Mesothelial cell of epicardium (in vitro differentiated cells): ENCODE results near the gene KDM5B. TPM values are rescaled to one million over a fixed set of nuclear protein-coding genes. Genes with fewer than 3 reads are reported as not detected.
A peak's percentile ranks its signal among the peaks of the same experiment; 100 is the strongest.

ENCODE experiments used
- DNase-seq, 2 experiments: peaks; one replicate each; pipeline ENCODE4 v3.0.0; 2021; ENCODE audit warnings: low spot score in 2 of 2; ENCODE audit not compliant: unreplicated experiment in 2 of 2
- H3K27ac Mint-ChIP-seq: 2 replicates; pipeline ENCODE4 v1.8.0; 2021; ENCODE audit warnings: mixed read lengths
- H3K27me3 Mint-ChIP-seq: 2 replicates; pipeline ENCODE4 v1.8.0; 2021; ENCODE audit warnings: low read depth, mixed read lengths
- H3K36me3 Mint-ChIP-seq: 2 replicates; pipeline ENCODE4 v1.8.0; 2021; ENCODE audit warnings: mixed read lengths
- H3K4me1 Mint-ChIP-seq: 2 replicates; pipeline ENCODE4 v1.8.0; 2021; ENCODE audit warnings: mixed read lengths
- H3K4me3 Mint-ChIP-seq: 2 replicates; pipeline ENCODE4 v1.8.0; 2021; ENCODE audit warnings: mild to moderate bottlenecking, moderate library complexity, mixed read lengths
- H3K9me3 Mint-ChIP-seq: 2 replicates; pipeline ENCODE4 v1.8.0; 2021; ENCODE audit warnings: mixed read lengths
- CTCF ChIP-seq: fragments of 200-600 bp; sonication (generic); IDR thresholded peaks from one replicate; pipeline ENCODE4 v1.5.0; 2021; ENCODE audit warnings: antibody characterized with exemption; ENCODE audit not compliant: unreplicated experiment
- total RNA-seq: library from RNA; stranded (reverse); gene quantifications from 3 replicates; pipeline ENCODE4 v1.2.1, GENCODE V29; 2021

Gene KDM5B
- total RNA-seq, 1 donor from 2014 or later = 265 TPM

DNA sequence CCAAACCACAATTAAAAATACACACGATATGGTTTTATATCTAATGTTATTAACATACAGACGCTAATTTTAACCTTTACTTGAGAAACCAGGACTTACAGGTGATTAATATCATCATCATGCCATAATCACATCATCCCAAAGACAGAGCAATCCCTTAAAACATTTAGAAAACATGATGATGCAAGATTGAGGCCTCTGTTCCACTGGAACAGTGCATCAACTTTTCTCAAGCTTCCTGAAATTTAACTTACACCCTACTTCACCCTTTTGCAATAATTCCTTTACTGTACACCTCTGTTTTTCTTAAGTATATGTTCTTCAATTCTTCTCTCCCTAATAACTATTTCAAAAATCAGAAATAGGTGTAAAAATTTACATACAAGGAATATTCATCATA lies 38.1 kb downstream of the KDM5B start:
- H3K27me3 Mint-ChIP-seq = no peaks in the 10 kb centered on the region
- H3K4me3 Mint-ChIP-seq = no peak overlapping the region
- H3K4me1 Mint-ChIP-seq = no peaks in the 10 kb centered on the region
- no peak for TF ChIP-seq CTCF
- H3K36me3 Mint-ChIP-seq = peaks cover 46% of the 10 kb centered on the region
- no peak for DNase-seq
- H3K9me3 Mint-ChIP-seq = no peaks in the 10 kb centered on the region
- no peak overlapping the region for H3K27ac Mint-ChIP-seq

DNA sequence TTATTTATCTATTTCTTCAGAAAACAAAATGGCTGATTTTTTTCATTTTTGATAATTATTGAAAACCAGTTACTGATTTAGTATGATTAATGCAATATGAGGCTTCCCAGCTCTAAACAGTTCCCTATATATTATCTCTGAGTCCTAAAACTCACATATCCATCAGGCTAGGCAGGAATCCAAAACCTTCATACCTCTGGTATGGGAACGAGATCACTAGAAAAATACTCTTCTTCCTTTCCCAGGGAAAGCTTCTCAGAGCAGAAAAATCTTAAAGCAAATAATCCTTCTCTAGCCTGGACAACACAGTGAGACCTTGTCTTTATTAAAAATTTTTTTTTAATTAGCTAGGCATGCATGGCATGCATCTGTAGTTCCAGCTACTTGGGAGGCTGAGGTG lies 42.5 kb downstream of the KDM5B start:
- DNase-seq = no peak
- no peak for TF ChIP-seq CTCF
- H3K9me3 Mint-ChIP-seq = no peaks in the 10 kb centered on the region
- no peaks in the 10 kb centered on the region for H3K27me3 Mint-ChIP-seq
- H3K4me3 Mint-ChIP-seq = no peak overlapping the region
- no peak overlapping the region for H3K27ac Mint-ChIP-seq
- no peaks in the 10 kb centered on the region for H3K4me1 Mint-ChIP-seq
- H3K36me3 Mint-ChIP-seq = peaks cover 46% of the 10 kb centered on the region

GRCh38 chr1:202762019-202762418 lies 46.2 kb downstream of the KDM5B start:
- DNase-seq = no peak
- Mint-ChIP-seq H3K27ac (peak overlapping the region; percentile 74), H3K4me3 (no peak overlapping the region), H3K27me3 (no peaks in the 10 kb centered on the region), H3K4me1 (no peaks in the 10 kb centered on the region), H3K9me3 (no peaks in the 10 kb centered on the region), H3K36me3 (peaks cover 50% of the 10 kb centered on the region)
- TF ChIP-seq CTCF = no peak

GRCh38 chr1:202760589-202760988 lies 47.6 kb downstream of the KDM5B start:
- no peaks in the 10 kb centered on the region for H3K4me1 Mint-ChIP-seq
- H3K27ac Mint-ChIP-seq = no peak overlapping the region
- H3K27me3 Mint-ChIP-seq = no peaks in the 10 kb centered on the region
- H3K4me3 Mint-ChIP-seq = no peak overlapping the region
- no peak for TF ChIP-seq CTCF
- peaks cover 53% of the 10 kb centered on the region for H3K36me3 Mint-ChIP-seq
- no peaks in the 10 kb centered on the region for H3K9me3 Mint-ChIP-seq
- no peak for DNase-seq

DNA sequence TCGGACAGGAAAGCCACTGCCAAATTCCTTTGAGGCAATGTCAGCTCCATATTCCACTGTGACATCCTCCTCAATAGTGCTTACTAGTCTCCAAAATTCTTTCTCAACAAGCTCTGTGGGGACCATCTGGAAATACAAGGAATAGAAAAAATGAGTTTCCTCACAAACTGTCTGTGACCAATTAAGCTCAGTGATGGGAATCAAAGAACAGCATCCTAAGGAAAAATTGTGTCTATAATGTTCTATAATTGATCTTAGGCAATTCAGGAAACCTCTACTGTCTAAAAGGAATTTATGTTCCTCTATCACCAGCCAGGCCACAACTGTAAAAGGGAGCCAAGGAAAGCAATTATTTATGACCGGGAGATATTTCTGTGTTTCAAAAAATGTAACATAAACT lies 51.8 kb downstream of the KDM5B start:
- Mint-ChIP-seq H3K36me3 (peaks cover 48% of the 10 kb centered on the region), H3K9me3 (no peaks in the 10 kb centered on the region), H3K27me3 (no peaks in the 10 kb centered on the region), H3K4me3 (no peak overlapping the region), H3K27ac (no peak overlapping the region), H3K4me1 (no peaks in the 10 kb centered on the region)
- no peak for TF ChIP-seq CTCF
- DNase-seq = no peak

GRCh38 chr1:202754293-202754692 lies 53.9 kb downstream of the KDM5B start:
- no peak for TF ChIP-seq CTCF
- Mint-ChIP-seq H3K36me3 (peaks cover 49% of the 10 kb centered on the region), H3K4me1 (no peaks in the 10 kb centered on the region)

More at GRCh38 chr1:202754293-202754692, 53.9 kb downstream of the KDM5B start:
- no peaks in the 10 kb centered on the region for H3K27me3 Mint-ChIP-seq
- DNase-seq = no peak
- H3K4me3 Mint-ChIP-seq = no peak overlapping the region
- H3K27ac Mint-ChIP-seq = no peak overlapping the region
- no peaks in the 10 kb centered on the region for H3K9me3 Mint-ChIP-seq
